ENCODE data around the gene MLN. TPM values are rescaled to one million over a fixed set of nuclear protein-coding genes. Genes with fewer than 3 reads are reported as not detected.

The MLN gene
- total RNA-seq, 4 donors from 2014 or later: not detected

GRCh38 chr6:33849500-33850075 is 45.8 kb upstream of the MLN start:
- no peak for DNase-seq
- no peaks in the 10 kb centered on the region for H3K36me3 ChIP-seq
- H3K9me3 ChIP-seq: no peaks in the 10 kb centered on the region
- H3K4me3 ChIP-seq: no peak overlapping the region
- TF ChIP-seq CTCF (IDR thresholded peaks at IDR 0.05): no peak
- TF ChIP-seq POLR2A (IDR thresholded peaks at IDR 0.05): no peak
- no peaks in the 10 kb centered on the region for H3K4me1 ChIP-seq
- H3K27me3 ChIP-seq: no peaks in the 10 kb centered on the region
- no peak overlapping the region for H3K27ac ChIP-seq

DNA sequence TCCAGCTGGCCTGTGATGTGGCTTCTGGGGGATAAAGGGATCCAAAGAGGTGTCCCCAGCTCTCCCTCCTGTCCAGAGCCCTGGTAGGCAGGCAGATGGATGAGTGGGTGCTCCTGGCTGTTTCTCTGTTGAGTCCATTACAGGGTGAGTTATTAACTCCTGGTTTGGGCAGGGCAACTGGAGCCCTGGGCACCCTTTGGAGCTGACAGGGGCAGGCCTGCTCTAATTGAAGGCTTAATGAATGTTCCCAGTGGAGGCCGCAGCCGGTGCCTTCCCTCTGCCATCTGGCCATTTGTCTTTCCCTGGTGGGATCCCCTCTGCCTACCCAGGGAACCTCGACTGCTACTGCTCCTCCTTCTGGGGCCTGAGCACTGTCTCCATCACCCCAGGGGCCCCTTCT is 44.7 kb upstream of the MLN start:
- Histone ChIP-seq H3K27me3 (no peaks in the 10 kb centered on the region), H3K9me3 (no peaks in the 10 kb centered on the region), H3K36me3 (no peaks in the 10 kb centered on the region), H3K4me1 (no peaks in the 10 kb centered on the region), H3K4me3 (no peak overlapping the region), H3K27ac (no peak overlapping the region)
- no peak for DNase-seq
- TF ChIP-seq CTCF (IDR thresholded peaks at IDR 0.05) (no peak), POLR2A (IDR thresholded peaks at IDR 0.05) (no peak)

DNA sequence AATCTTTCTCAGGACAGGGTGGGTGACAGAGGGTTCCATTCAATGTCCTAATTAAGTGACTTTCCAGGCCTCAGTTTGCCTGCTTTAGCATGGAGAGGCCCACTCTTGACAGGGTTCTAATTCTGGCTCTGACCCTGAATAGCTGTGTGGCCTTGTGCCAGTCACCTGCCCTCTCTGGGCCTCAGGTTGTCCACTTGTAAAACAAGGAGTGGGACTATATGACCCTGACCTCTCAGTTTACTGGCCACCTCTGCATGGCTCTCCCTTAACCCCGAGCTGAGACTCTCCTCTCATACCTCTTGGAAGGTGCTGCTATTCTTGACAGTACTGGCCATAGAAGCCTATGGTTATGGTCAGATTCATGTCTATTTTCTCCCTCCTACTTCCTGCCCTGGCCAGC is 44.1 kb upstream of the MLN start:
- Histone ChIP-seq H3K4me3 (no peak overlapping the region), H3K36me3 (no peaks in the 10 kb centered on the region), H3K4me1 (no peaks in the 10 kb centered on the region), H3K27me3 (no peaks in the 10 kb centered on the region), H3K9me3 (no peaks in the 10 kb centered on the region), H3K27ac (no peak overlapping the region)
- no peak for DNase-seq
- TF ChIP-seq CTCF (IDR thresholded peaks at IDR 0.05) (no peak), POLR2A (IDR thresholded peaks at IDR 0.05) (no peak)

- Histone ChIP-seq H3K4me1 (no peaks in the 10 kb centered on the region), H3K9me3 (no peaks in the 10 kb centered on the region), H3K4me3 (no peak overlapping the region), H3K36me3 (no peaks in the 10 kb centered on the region), H3K27ac (no peak overlapping the region), H3K27me3 (no peaks in the 10 kb centered on the region)
- no peak for TF ChIP-seq CTCF (IDR thresholded peaks at IDR 0.05)
- no peak for TF ChIP-seq POLR2A (IDR thresholded peaks at IDR 0.05)
- no peak for DNase-seq
Measured at GRCh38 chr6:33847078-33847477, 43.3 kb upstream of the MLN start.

DNA sequence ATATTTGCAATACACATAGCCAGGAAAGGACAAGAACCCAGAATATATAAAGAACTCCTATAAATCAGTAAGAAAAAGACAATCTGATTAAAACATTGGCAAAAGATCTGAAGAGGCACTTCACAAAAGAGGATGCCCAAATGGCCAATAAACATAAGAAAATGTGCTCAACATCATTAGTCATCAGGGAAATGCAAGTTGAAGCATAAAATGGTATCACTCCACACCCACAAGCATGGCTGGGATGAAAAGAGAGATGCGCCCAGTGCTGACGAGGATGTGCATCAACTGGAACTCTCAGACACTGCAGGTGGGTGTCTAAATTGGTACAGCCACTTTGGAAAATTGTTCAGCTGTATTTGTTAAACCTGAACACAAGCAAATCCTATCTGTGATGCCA is 42.4 kb upstream of the MLN start:
- H3K4me1 ChIP-seq: no peaks in the 10 kb centered on the region
- no peaks in the 10 kb centered on the region for H3K36me3 ChIP-seq
- H3K9me3 ChIP-seq: no peaks in the 10 kb centered on the region
- no peak overlapping the region for H3K4me3 ChIP-seq
- no peak for DNase-seq
- TF ChIP-seq POLR2A (IDR thresholded peaks at IDR 0.05) (no peak), CTCF (IDR thresholded peaks at IDR 0.05) (no peak)
- no peaks in the 10 kb centered on the region for H3K27me3 ChIP-seq
- no peak overlapping the region for H3K27ac ChIP-seq

Data from Peyer's patch (tissue), 4 donors.